Astrocyte (in vitro differentiated cells and primary cell): ENCODE data around the gene BTBD10. TPM values are rescaled to one million over a fixed set of nuclear protein-coding genes. Genes with fewer than 3 reads are reported as not detected.
A peak's percentile ranks its signal among the peaks of the same experiment; 100 is the strongest.

Source experiments
- DNase-seq: peaks from one replicate; pipeline ENCODE4 v3.0.0-alpha.2; 2010; ENCODE audit warnings: low read depth
- FAIRE-seq: peaks from 2 replicates; lab custom pipeline; 2011; peaks lifted over from hg19 to GRCh38; lab: Jason Lieb, UNC
- H2AFZ ChIP-seq: 2 replicates; pipeline ENCODE4 v1.6.0; 2012; ENCODE audit warnings: low read depth, low read length, inconsistent platforms
- H3K27ac ChIP-seq: 2 replicates; pipeline ENCODE4 v1.5.1; 2011; ENCODE audit warnings: low read depth, low read length, inconsistent platforms
- H3K27me3 ChIP-seq: 2 replicates; pipeline ENCODE4 v1.6.0; 2011; ENCODE audit warnings: low read length, inconsistent platforms; ENCODE audit not compliant: insufficient read depth
- H3K36me3 ChIP-seq: 2 replicates; pipeline ENCODE4 v1.5.1; 2011; ENCODE audit warnings: low read length, inconsistent platforms; ENCODE audit not compliant: insufficient read depth
- H3K4me1 ChIP-seq: 2 replicates; pipeline ENCODE4 v1.5.1; 2011; ENCODE audit warnings: low read length, inconsistent platforms; ENCODE audit not compliant: insufficient read depth
- H3K4me2 ChIP-seq: 2 replicates; pipeline ENCODE4 v1.6.0; 2012; ENCODE audit warnings: low read length, inconsistent platforms
- H3K4me3 ChIP-seq: 2 replicates; pipeline ENCODE4 v1.5.1; 2011; ENCODE audit warnings: low read depth, mild to moderate bottlenecking, low read length, inconsistent platforms; ENCODE audit not compliant: insufficient read depth
- H3K79me2 ChIP-seq: 2 replicates; pipeline ENCODE4 v1.6.0; 2012; ENCODE audit warnings: mild to moderate bottlenecking, low read length, inconsistent platforms; ENCODE audit not compliant: insufficient read depth
- H3K9ac ChIP-seq: 2 replicates; pipeline ENCODE4 v1.6.0; 2012; ENCODE audit warnings: mild to moderate bottlenecking, low read length, inconsistent platforms
- H3K9me3 ChIP-seq: 2 replicates; pipeline ENCODE4 v1.5.1; 2012; ENCODE audit warnings: low read depth, mild to moderate bottlenecking, low read length, inconsistent platforms; ENCODE audit not compliant: insufficient read depth
- H4K20me1 ChIP-seq: 2 replicates; pipeline ENCODE4 v1.6.0; 2012; ENCODE audit warnings: low read length, inconsistent platforms; ENCODE audit not compliant: insufficient read depth
- H3K27ac Mint-ChIP-seq: one replicate; pipeline ENCODE4 v1.8.0; 2021; ENCODE audit warnings: mild to moderate bottlenecking, mixed read lengths; ENCODE audit not compliant: unreplicated experiment
- H3K27me3 Mint-ChIP-seq: one replicate; pipeline ENCODE4 v1.8.0; 2021; ENCODE audit warnings: low read depth, mixed read lengths; ENCODE audit not compliant: unreplicated experiment
- H3K36me3 Mint-ChIP-seq: one replicate; pipeline ENCODE4 v1.8.0; 2021; ENCODE audit warnings: low read depth, mixed read lengths; ENCODE audit not compliant: unreplicated experiment
- H3K4me1 Mint-ChIP-seq: one replicate; pipeline ENCODE4 v1.8.0; 2021; ENCODE audit warnings: low read depth, mixed read lengths; ENCODE audit not compliant: unreplicated experiment
- H3K4me3 Mint-ChIP-seq: one replicate; pipeline ENCODE4 v1.8.0; 2021; ENCODE audit warnings: mild to moderate bottlenecking, moderate library complexity, mixed read lengths; ENCODE audit not compliant: unreplicated experiment
- H3K9me3 Mint-ChIP-seq: one replicate; pipeline ENCODE4 v1.8.0; 2021; ENCODE audit warnings: mild to moderate bottlenecking, mixed read lengths; ENCODE audit not compliant: unreplicated experiment
- CTCF ChIP-seq: IDR thresholded peaks from 2 replicates; pipeline ENCODE4 v1.5.1; 2011; ENCODE audit warnings: low read depth, mild to moderate bottlenecking, inconsistent platforms, low read length, moderate library complexity; ENCODE audit not compliant: insufficient read depth
- EZH2 ChIP-seq: IDR thresholded peaks from 2 replicates; pipeline ENCODE4 v1.6.1; 2012; ENCODE audit warnings: mild to moderate bottlenecking, low read length, inconsistent platforms; ENCODE audit not compliant: insufficient read depth
- total RNA-seq: library from RNA; stranded (reverse); gene quantifications from 2 replicates; pipeline ENCODE4 v1.2.1, GENCODE V29; 2021

The BTBD10 gene
- total RNA-seq, 1 donor from 2014 or later: 58.9 TPM

- Histone ChIP-seq H3K9me3 (no peaks in the 10 kb centered on the region), H3K4me3 (no peak overlapping the region), H3K4me2 (no peak overlapping the region), H3K9ac (no peak overlapping the region), H3K79me2 (no peaks in the 10 kb centered on the region), H2AFZ (no peak overlapping the region), H3K27ac (no peak overlapping the region), H4K20me1 (no peaks in the 10 kb centered on the region), H3K27me3 (no peaks in the 10 kb centered on the region), H3K36me3 (peaks cover 12% of the 10 kb centered on the region), H3K4me1 (no peaks in the 10 kb centered on the region)
- peaks cover 4% of the 10 kb centered on the region for H3K4me1 Mint-ChIP-seq
- H3K27me3 Mint-ChIP-seq: no peaks in the 10 kb centered on the region
- FAIRE-seq: no peak
- no peak overlapping the region for H3K4me3 Mint-ChIP-seq
- no peak for DNase-seq
- H3K36me3 Mint-ChIP-seq: peaks cover 10% of the 10 kb centered on the region
- H3K27ac Mint-ChIP-seq: no peak overlapping the region
- TF ChIP-seq EZH2 (no peak), CTCF (no peak)
- no peaks in the 10 kb centered on the region for H3K9me3 Mint-ChIP-seq
These were observed 74.3 kb downstream of the BTBD10 start for GRCh38 chr11:13388741-13389140.

DNA sequence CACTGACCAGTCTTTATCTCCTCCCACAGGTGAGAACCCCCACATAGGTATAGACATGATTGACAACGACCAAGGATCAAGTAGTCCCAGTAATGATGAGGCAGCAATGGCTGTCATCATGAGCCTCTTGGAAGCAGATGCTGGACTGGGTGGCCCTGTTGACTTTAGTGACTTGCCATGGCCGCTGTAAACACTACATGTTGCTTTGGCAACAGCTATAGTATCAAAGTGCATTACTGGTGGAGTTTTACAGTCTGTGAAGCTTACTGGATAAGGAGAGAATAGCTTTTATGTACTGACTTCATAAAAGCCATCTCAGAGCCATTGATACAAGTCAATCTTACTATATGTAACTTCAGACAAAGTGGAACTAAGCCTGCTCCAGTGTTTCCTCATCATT is 76.5 kb downstream of the BTBD10 start:
- no peak overlapping the region for H3K27ac ChIP-seq
- Mint-ChIP-seq H3K9me3 (no peaks in the 10 kb centered on the region), H3K4me3 (no peak overlapping the region), H3K4me1 (peaks cover 5% of the 10 kb centered on the region), H3K27me3 (no peaks in the 10 kb centered on the region), H3K36me3 (peaks cover 15% of the 10 kb centered on the region), H3K27ac (no peak overlapping the region)
- H2AFZ ChIP-seq: no peak overlapping the region
- no peaks in the 10 kb centered on the region for H3K27me3 ChIP-seq
- H3K9ac ChIP-seq: no peak overlapping the region
- DNase-seq (no peak), FAIRE-seq (no peak)
- TF ChIP-seq EZH2 (no peak), CTCF (no peak)
- no peaks in the 10 kb centered on the region for H3K9me3 ChIP-seq
- no peaks in the 10 kb centered on the region for H4K20me1 ChIP-seq
- no peak overlapping the region for H3K4me3 ChIP-seq
- H3K4me1 ChIP-seq: no peaks in the 10 kb centered on the region
- H3K36me3 ChIP-seq: peaks cover 15% of the 10 kb centered on the region
- H3K79me2 ChIP-seq: no peaks in the 10 kb centered on the region
- H3K4me2 ChIP-seq: no peak overlapping the region

DNA sequence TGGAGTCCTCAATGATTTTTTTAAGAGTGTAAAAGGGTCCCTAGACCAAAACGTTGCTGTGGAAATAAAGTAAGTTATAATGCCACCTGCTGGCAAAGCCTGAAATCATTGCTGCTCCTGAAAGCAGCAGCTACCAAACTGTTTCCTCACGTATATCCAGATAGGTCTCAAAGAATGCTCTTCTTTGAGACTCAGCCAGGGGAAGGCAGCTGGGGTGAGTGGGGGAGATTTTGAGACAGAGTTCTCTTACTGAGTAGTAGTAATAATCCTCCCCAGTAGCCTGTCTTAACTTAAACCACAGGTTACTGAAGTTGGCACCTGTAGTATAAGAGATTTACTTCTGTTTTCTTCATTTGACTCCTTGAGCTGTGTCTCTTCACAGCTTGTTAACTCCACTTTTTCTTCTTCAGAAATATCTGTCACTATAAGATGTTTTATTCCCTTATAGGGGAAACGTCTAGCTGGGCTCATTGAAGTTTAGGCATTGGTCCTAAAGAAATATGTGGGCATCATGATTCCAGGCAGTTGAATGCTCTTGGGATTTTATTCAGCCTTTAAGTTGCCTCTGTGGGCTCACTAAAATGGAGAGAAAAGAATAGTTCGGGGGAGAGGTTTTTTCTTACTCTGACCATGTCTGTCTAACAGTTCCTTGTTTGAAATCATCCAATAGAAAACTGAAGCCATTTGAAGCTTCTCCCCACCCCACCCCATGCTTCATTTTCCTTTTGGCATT is 77.9 kb downstream of the BTBD10 start:
- H3K4me3 ChIP-seq: no peak overlapping the region
- TF ChIP-seq CTCF: peak; percentile 73
- no peak for TF ChIP-seq EZH2
- no peak for FAIRE-seq
- Mint-ChIP-seq H3K27ac (no peak overlapping the region), H3K4me1 (peaks cover 5% of the 10 kb centered on the region), H3K36me3 (peaks cover 15% of the 10 kb centered on the region), H3K9me3 (no peaks in the 10 kb centered on the region), H3K27me3 (no peaks in the 10 kb centered on the region), H3K4me3 (no peak overlapping the region)
- peak; percentile 25 for DNase-seq
- no peaks in the 10 kb centered on the region for H3K9me3 ChIP-seq
- H3K27ac ChIP-seq: no peak overlapping the region
- H3K9ac ChIP-seq: no peak overlapping the region
- no peak overlapping the region for H2AFZ ChIP-seq
- H4K20me1 ChIP-seq: no peaks in the 10 kb centered on the region
- peaks cover 26% of the 10 kb centered on the region for H3K36me3 ChIP-seq
- no peaks in the 10 kb centered on the region for H3K79me2 ChIP-seq
- H3K27me3 ChIP-seq: no peaks in the 10 kb centered on the region
- no peaks in the 10 kb centered on the region for H3K4me1 ChIP-seq
- H3K4me2 ChIP-seq: no peak overlapping the region
